ENCODE measurements around the gene IGFN1. TPM values are rescaled to one million over a fixed set of nuclear protein-coding genes. Genes with fewer than 3 reads are reported as not detected.

IGFN1 gene
- total and polyA plus RNA-seq, 2 donors from 2014 or later, result 2.8 TPM; not detected in 1

- no peak for TF ChIP-seq CTCF (IDR thresholded peaks at IDR 0.05; ENCODE audit: borderline replicate concordance, extremely low read depth, insufficient read depth)
- H3K4me3 ChIP-seq (ENCODE audit: low read length in 3 of 3), result no peak overlapping the region
- no peaks in the 10 kb centered on the region for H3K27me3 ChIP-seq (ENCODE audit: control insufficient read depth, insufficient read depth, low read length)
- no peak overlapping the region for H3K27ac ChIP-seq (ENCODE audit: low read depth in 2 of 2, low read length in 2 of 2)
- intact Hi-C loops (cut with DNase I), result no loop called here
- FAIRE-seq (no peak), DNase-seq (peak; percentile 24 to 69 (median 58))
- H3K9me3 ChIP-seq (ENCODE audit: control insufficient read depth in 2 of 3, insufficient read depth in 1 of 3, low read length in 3 of 3), result no peaks in the 10 kb centered on the region
- no peaks in the 10 kb centered on the region for H3K4me1 ChIP-seq (ENCODE audit: control insufficient read depth in 2 of 3, insufficient read depth in 2 of 3, low read depth in 1 of 3, low read length in 3 of 3)
- no peak overlapping the region for H3K9ac ChIP-seq (ENCODE audit: low read length in 3 of 3)
- H3K36me3 ChIP-seq (ENCODE audit: control insufficient read depth in 2 of 3, insufficient read depth in 3 of 3, low read length in 3 of 3), result no peaks in the 10 kb centered on the region
Measured at GRCh38 chr1:201268604-201269151, 78.1 kb downstream of the IGFN1 start.

- DNase-seq (peak in 1 of 5 donors; percentile 9), FAIRE-seq (no peak)
- Histone ChIP-seq H3K4me3 (ENCODE audit: low read length in 3 of 3) (no peak overlapping the region), H3K4me1 (ENCODE audit: control insufficient read depth in 2 of 3, insufficient read depth in 2 of 3, low read depth in 1 of 3, low read length in 3 of 3) (no peaks in the 10 kb centered on the region), H3K27me3 (ENCODE audit: control insufficient read depth, insufficient read depth, low read length) (no peaks in the 10 kb centered on the region), H3K27ac (ENCODE audit: low read depth in 2 of 2, low read length in 2 of 2) (no peak overlapping the region), H3K36me3 (ENCODE audit: control insufficient read depth in 2 of 3, insufficient read depth in 3 of 3, low read length in 3 of 3) (no peaks in the 10 kb centered on the region), H3K9me3 (ENCODE audit: control insufficient read depth in 2 of 3, insufficient read depth in 1 of 3, low read length in 3 of 3) (no peaks in the 10 kb centered on the region), H3K9ac (ENCODE audit: low read length in 3 of 3) (no peak overlapping the region)
- TF ChIP-seq CTCF (IDR thresholded peaks at IDR 0.05; ENCODE audit: borderline replicate concordance, extremely low read depth, insufficient read depth), result no peak
- intact Hi-C loops (cut with DNase I), result no loop called here
Measured at GRCh38 chr1:201269281-201269680, 78.7 kb downstream of the IGFN1 start.

- Histone ChIP-seq H3K9ac (ENCODE audit: low read length in 3 of 3) (no peak overlapping the region), H3K27me3 (ENCODE audit: control insufficient read depth, insufficient read depth, low read length) (no peaks in the 10 kb centered on the region), H3K9me3 (ENCODE audit: control insufficient read depth in 2 of 3, insufficient read depth in 1 of 3, low read length in 3 of 3) (no peaks in the 10 kb centered on the region), H3K27ac (ENCODE audit: low read depth in 2 of 2, low read length in 2 of 2) (no peak overlapping the region), H3K4me3 (ENCODE audit: low read length in 3 of 3) (no peak overlapping the region), H3K4me1 (ENCODE audit: control insufficient read depth in 2 of 3, insufficient read depth in 2 of 3, low read depth in 1 of 3, low read length in 3 of 3) (no peaks in the 10 kb centered on the region), H3K36me3 (ENCODE audit: control insufficient read depth in 2 of 3, insufficient read depth in 3 of 3, low read length in 3 of 3) (no peaks in the 10 kb centered on the region)
- no peak for TF ChIP-seq CTCF (IDR thresholded peaks at IDR 0.05; ENCODE audit: borderline replicate concordance, extremely low read depth, insufficient read depth)
- FAIRE-seq, result no peak
- DNase-seq, result peak in 2 of 5 donors; percentile 15 to 46
- intact Hi-C loops (cut with DNase I), result no loop called here
Measured at GRCh38 chr1:201269900-201270410, 79.3 kb downstream of the IGFN1 start.
